GM23338 (cell line): ENCODE results near the gene OR52B6. TPM values are rescaled to one million over a fixed set of nuclear protein-coding genes. Genes with fewer than 3 reads are reported as not detected.

Experiments
- ATAC-seq: fragments of 200-7000 bp; cut with Tn5 transposase; 3 replicates; pipeline ENCODE4 v1.9.1; 2020
- DNase-seq: peaks from one replicate; pipeline ENCODE4 v3.0.0-alpha.2; 2015; ENCODE audit warnings: low spot score
- H2AFZ ChIP-seq: fragments of 200-600 bp; sonication (generic); 2 replicates; pipeline ENCODE4 v1.8.0; 2016; ENCODE audit warnings: antibody characterized with exemption, mild to moderate bottlenecking, moderate library complexity
- H3F3A ChIP-seq: fragments of 200-600 bp; sonication (generic); replicated peaks from 2 replicates; pipeline ENCODE4 v1.8.0; 2017; ENCODE audit warnings: antibody characterized with exemption, mixed run types, low read depth
- H3K27ac ChIP-seq: fragments of 200-600 bp; sonication (generic); 2 replicates; pipeline ENCODE4 v1.6.1; 2016; ENCODE audit warnings: low read depth
- H3K27me3 ChIP-seq: fragments of 200-600 bp; sonication (generic); 2 replicates; pipeline ENCODE4 v1.8.0; 2016; ENCODE audit warnings: mild to moderate bottlenecking, mixed run types, moderate library complexity; ENCODE audit not compliant: insufficient read depth
- H3K36me3 ChIP-seq: fragments of 200-600 bp; sonication (generic); 2 replicates; pipeline ENCODE4 v1.8.0; 2016; ENCODE audit warnings: mild to moderate bottlenecking; ENCODE audit not compliant: insufficient read depth
- H3K4me1 ChIP-seq: fragments of 200-600 bp; sonication (generic); 2 replicates; pipeline ENCODE4 v1.8.0; 2016; ENCODE audit warnings: mild to moderate bottlenecking, moderate library complexity; ENCODE audit not compliant: insufficient read depth
- H3K4me2 ChIP-seq: fragments of 200-600 bp; sonication (generic); 2 replicates; pipeline ENCODE4 v1.7.1; 2017; ENCODE audit warnings: mixed run types
- H3K4me3 ChIP-seq: fragments of 200-600 bp; sonication (generic); 2 replicates; pipeline ENCODE4 v1.6.1; 2016; ENCODE audit warnings: mixed run types
- H3K79me2 ChIP-seq: fragments of 200-600 bp; sonication (generic); replicated peaks from 2 replicates; pipeline ENCODE4 v1.8.0; 2017; ENCODE audit warnings: mild to moderate bottlenecking; ENCODE audit not compliant: insufficient read depth
- H3K9me2 ChIP-seq: fragments of 200-600 bp; sonication (generic); 2 replicates; pipeline ENCODE4 v1.8.0; 2017; ENCODE audit not compliant: insufficient read depth
- H4K20me1 ChIP-seq: fragments of 200-600 bp; sonication (generic); replicated peaks from 2 replicates; pipeline ENCODE4 v1.8.0; 2017; ENCODE audit warnings: mild to moderate bottlenecking; ENCODE audit not compliant: insufficient read depth
- H3K27ac Mint-ChIP-seq: 2 replicates; pipeline ENCODE4 v1.8.0; 2020; ENCODE audit warnings: inconsistent platforms, mild to moderate bottlenecking, moderate library complexity, mixed read lengths
- H3K27me3 Mint-ChIP-seq: 3 replicates; pipeline ENCODE4 v1.8.0; 2022; ENCODE audit warnings: low read depth, mild to moderate bottlenecking, moderate library complexity, mixed read lengths, inconsistent platforms; ENCODE audit not compliant: insufficient read depth, poor library complexity
- H3K36me3 Mint-ChIP-seq: 3 replicates; pipeline ENCODE4 v1.8.0; 2021; ENCODE audit warnings: low read depth, mild to moderate bottlenecking, inconsistent platforms, moderate library complexity, mixed read lengths
- H3K4me1 Mint-ChIP-seq: 3 replicates; pipeline ENCODE4 v1.8.0; 2020; ENCODE audit warnings: mild to moderate bottlenecking, inconsistent platforms, mixed read lengths
- H3K4me3 Mint-ChIP-seq: 3 replicates; pipeline ENCODE4 v1.8.0; 2021; ENCODE audit warnings: moderate library complexity, mild to moderate bottlenecking, inconsistent platforms, mixed read lengths
- H3K9me3 Mint-ChIP-seq: 3 replicates; pipeline ENCODE4 v1.8.0; 2020; ENCODE audit warnings: moderate library complexity, mild to moderate bottlenecking, inconsistent platforms, mixed read lengths
- ETS1 ChIP-seq: IDR thresholded peaks from 2 replicates; pipeline ENCODE4 v1.6.1; 2016; ENCODE audit warnings: antibody characterized with exemption
- EZH2 ChIP-seq: fragments of 200-600 bp; sonication (generic); IDR thresholded peaks from one replicate; pipeline ENCODE4 v1.8.0; 2017; ENCODE audit warnings: antibody characterized with exemption, mild to moderate bottlenecking, low read depth; ENCODE audit not compliant: unreplicated experiment
- JUNB ChIP-seq: IDR thresholded peaks from one replicate; pipeline ENCODE4 v1.6.1; 2016; ENCODE audit warnings: antibody characterized with exemption; ENCODE audit not compliant: unreplicated experiment
- polyA plus RNA-seq: library from polyadenylated mRNA; unstranded; fragments of >200 nt; fragmentation: Nextera tagmentation; extraction: Ambion mirVana; gene quantifications from 2 replicates; pipeline ENCODE4 v1.2.1, GENCODE V29; 2016
- total RNA-seq: library from RNA; depleted of rRNA; stranded (reverse); fragments of >200 nt; shearing (Covaris generic); gene quantifications from 2 replicates; pipeline ENCODE4 v1.2.3, GENCODE V29; 2014
- TF ChIP-seq, protein P1 (sequence below): fragments of 250-450 bp; sonication (Bioruptor Pico); IDR thresholded peaks from 2 replicates; pipeline ENCODE4 v1.5.0; 2020; ENCODE audit warnings: mild to moderate bottlenecking, moderate library complexity
- TF ChIP-seq, protein P2 (sequence below), 2 experiments: fragments of 200-600 bp in 1 of 2; sonication (generic) in 1 of 2; conservative IDR thresholded peaks; 2 replicates each; pipeline versions ENCODE4 v1.5.1 to v1.6.1; 2016 to 2017; ENCODE audit warnings: antibody characterized with exemption in 2 of 2, low read depth in 2 of 2, mild to moderate bottlenecking in 2 of 2, moderate library complexity in 1 of 2

Gene OR52B6
- total and polyA plus RNA-seq, 2 experiments from 2014 or later = not detected

DNA sequence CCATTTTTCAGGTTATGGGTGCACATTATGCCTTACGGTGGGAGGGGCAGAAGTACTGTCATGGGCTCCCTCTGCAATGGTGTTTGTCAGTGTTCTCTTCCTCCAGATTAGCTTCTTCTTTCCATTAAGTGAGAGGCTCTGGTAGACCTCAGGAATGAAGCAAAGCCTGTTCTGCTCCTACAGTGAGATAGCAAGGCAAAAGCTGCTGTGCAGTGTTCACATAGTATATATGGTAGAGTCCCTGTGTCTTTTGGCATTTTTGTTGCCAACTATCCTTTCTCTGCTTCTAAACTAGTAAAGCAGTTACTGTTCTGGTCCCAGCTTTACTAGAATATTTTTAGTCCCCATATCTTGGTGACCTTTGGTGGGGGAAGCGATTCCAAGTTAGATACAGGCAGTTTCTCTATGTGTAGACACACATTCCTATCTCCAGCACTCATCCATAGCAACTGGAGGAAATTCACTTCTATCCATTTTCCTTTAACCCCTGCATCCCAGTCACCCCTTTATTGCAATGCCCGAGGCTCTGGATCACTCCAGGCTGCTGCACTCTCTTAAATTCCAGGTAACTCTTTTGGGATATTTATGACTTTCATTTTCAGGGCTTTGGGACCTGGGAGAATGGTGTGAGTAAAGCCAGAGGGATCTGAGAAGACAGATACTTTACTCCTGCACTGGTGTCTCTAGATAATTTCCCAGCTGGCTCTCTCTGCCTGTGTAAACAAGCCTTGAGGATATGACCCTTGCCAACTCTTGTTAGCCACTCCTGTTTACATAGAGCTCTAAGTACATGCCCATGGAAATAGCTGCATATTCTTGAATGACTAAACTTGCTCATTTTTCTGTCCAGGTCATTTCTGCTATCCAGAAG is 40.2 kb downstream of the OR52B6 start:
- TF ChIP-seq, protein P1, sequence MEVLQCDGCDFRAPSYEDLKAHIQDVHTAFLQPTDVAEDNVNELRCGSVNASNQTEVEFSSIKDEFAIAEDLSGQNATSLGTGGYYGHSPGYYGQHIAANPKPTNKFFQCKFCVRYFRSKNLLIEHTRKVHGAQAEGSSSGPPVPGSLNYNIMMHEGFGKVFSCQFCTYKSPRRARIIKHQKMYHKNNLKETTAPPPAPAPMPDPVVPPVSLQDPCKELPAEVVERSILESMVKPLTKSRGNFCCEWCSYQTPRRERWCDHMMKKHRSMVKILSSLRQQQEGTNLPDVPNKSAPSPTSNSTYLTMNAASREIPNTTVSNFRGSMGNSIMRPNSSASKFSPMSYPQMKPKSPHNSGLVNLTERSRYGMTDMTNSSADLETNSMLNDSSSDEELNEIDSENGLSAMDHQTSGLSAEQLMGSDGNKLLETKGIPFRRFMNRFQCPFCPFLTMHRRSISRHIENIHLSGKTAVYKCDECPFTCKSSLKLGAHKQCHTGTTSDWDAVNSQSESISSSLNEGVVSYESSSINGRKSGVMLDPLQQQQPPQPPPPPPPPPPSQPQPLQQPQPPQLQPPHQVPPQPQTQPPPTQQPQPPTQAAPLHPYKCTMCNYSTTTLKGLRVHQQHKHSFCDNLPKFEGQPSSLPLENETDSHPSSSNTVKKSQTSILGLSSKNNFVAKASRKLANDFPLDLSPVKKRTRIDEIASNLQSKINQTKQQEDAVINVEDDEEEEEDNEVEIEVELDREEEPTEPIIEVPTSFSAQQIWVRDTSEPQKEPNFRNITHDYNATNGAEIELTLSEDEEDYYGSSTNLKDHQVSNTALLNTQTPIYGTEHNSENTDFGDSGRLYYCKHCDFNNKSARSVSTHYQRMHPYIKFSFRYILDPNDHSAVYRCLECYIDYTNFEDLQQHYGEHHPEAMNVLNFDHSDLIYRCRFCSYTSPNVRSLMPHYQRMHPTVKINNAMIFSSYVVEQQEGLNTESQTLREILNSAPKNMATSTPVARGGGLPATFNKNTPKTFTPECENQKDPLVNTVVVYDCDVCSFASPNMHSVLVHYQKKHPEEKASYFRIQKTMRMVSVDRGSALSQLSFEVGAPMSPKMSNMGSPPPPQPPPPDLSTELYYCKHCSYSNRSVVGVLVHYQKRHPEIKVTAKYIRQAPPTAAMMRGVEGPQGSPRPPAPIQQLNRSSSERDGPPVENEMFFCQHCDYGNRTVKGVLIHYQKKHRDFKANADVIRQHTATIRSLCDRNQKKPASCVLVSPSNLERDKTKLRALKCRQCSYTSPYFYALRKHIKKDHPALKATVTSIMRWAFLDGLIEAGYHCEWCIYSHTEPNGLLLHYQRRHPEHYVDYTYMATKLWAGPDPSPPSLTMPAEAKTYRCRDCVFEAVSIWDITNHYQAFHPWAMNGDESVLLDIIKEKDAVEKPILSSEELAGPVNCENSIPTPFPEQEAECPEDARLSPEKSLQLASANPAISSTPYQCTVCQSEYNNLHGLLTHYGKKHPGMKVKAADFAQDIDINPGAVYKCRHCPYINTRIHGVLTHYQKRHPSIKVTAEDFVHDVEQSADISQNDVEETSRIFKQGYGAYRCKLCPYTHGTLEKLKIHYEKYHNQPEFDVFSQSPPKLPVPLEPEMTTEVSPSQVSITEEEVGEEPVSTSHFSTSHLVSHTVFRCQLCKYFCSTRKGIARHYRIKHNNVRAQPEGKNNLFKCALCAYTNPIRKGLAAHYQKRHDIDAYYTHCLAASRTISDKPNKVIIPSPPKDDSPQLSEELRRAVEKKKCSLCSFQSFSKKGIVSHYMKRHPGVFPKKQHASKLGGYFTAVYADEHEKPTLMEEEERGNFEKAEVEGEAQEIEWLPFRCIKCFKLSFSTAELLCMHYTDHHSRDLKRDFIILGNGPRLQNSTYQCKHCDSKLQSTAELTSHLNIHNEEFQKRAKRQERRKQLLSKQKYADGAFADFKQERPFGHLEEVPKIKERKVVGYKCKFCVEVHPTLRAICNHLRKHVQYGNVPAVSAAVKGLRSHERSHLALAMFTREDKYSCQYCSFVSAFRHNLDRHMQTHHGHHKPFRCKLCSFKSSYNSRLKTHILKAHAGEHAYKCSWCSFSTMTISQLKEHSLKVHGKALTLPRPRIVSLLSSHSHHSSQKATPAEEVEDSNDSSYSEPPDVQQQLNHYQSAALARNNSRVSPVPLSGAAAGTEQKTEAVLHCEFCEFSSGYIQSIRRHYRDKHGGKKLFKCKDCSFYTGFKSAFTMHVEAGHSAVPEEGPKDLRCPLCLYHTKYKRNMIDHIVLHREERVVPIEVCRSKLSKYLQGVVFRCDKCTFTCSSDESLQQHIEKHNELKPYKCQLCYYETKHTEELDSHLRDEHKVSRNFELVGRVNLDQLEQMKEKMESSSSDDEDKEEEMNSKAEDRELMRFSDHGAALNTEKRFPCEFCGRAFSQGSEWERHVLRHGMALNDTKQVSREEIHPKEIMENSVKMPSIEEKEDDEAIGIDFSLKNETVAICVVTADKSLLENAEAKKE (CRISPR knock-in tag) = no peak
- TF ChIP-seq JUNB = no peak
- DNase-seq (no peak), ATAC-seq (no peak)
- Histone ChIP-seq H3K27ac (no peak overlapping the region), H4K20me1 (no peaks in the 10 kb centered on the region), H3K9me2 (no peaks in the 10 kb centered on the region), H3K4me3 (no peak overlapping the region), H3K27me3 (no peaks in the 10 kb centered on the region), H3K4me2 (peak overlapping the region; percentile 24; the same call in 1 of the 2 replicates), H3F3A (no peaks in the 10 kb centered on the region), H3K36me3 (no peaks in the 10 kb centered on the region), H2AFZ (no peak overlapping the region), H3K79me2 (no peaks in the 10 kb centered on the region), H3K4me1 (peaks cover 19% of the 10 kb centered on the region)
- no peak overlapping the region for H3K4me3 Mint-ChIP-seq
- no peaks in the 10 kb centered on the region for H3K9me3 Mint-ChIP-seq
- no peak overlapping the region for H3K27ac Mint-ChIP-seq
- H3K27me3 Mint-ChIP-seq = no peaks in the 10 kb centered on the region
- H3K4me1 Mint-ChIP-seq = peaks cover 35% of the 10 kb centered on the region
- H3K36me3 Mint-ChIP-seq = no peaks in the 10 kb centered on the region

DNA sequence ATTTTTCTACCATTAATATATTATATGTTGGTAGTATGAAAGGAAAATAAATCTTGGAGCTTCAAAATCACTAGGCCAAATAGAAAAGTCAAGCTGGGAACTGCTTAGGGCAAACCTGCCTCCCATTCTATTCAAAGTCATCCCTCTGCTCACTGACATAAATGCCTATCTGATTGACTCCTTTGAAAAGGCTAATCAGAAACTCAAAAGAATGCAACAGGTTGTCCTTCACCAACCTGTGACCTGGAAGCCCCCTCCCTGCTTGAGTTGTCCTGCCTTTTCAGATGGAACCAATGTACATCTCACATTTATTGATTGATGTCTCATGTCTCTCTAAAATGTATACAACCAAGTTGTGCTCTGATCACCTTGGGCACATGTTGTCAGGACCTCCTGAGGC is 40.9 kb downstream of the OR52B6 start:
- no peak overlapping the region for H3K4me3 ChIP-seq
- DNase-seq (no peak), ATAC-seq (no peak)
- Mint-ChIP-seq H3K27ac (no peak overlapping the region), H3K36me3 (no peaks in the 10 kb centered on the region), H3K27me3 (no peaks in the 10 kb centered on the region), H3K4me3 (no peak overlapping the region), H3K9me3 (no peaks in the 10 kb centered on the region), H3K4me1 (peaks cover 35% of the 10 kb centered on the region)
- no peaks in the 10 kb centered on the region for H4K20me1 ChIP-seq
- peaks cover 19% of the 10 kb centered on the region for H3K4me1 ChIP-seq
- no peak overlapping the region for H2AFZ ChIP-seq
- H3K36me3 ChIP-seq = no peaks in the 10 kb centered on the region
- H3F3A ChIP-seq = no peaks in the 10 kb centered on the region
- H3K27me3 ChIP-seq = no peaks in the 10 kb centered on the region
- no peak overlapping the region for H3K27ac ChIP-seq
- H3K4me2 ChIP-seq = peak overlapping the region; percentile 24; the same call in 1 of the 2 replicates
- H3K9me2 ChIP-seq = no peaks in the 10 kb centered on the region; the same call in 1 of the 2 replicates
- no peaks in the 10 kb centered on the region for H3K79me2 ChIP-seq
- TF ChIP-seq ETS1 (no peak), JUNB (no peak), EZH2 (no peak)
- TF ChIP-seq, protein P2, sequence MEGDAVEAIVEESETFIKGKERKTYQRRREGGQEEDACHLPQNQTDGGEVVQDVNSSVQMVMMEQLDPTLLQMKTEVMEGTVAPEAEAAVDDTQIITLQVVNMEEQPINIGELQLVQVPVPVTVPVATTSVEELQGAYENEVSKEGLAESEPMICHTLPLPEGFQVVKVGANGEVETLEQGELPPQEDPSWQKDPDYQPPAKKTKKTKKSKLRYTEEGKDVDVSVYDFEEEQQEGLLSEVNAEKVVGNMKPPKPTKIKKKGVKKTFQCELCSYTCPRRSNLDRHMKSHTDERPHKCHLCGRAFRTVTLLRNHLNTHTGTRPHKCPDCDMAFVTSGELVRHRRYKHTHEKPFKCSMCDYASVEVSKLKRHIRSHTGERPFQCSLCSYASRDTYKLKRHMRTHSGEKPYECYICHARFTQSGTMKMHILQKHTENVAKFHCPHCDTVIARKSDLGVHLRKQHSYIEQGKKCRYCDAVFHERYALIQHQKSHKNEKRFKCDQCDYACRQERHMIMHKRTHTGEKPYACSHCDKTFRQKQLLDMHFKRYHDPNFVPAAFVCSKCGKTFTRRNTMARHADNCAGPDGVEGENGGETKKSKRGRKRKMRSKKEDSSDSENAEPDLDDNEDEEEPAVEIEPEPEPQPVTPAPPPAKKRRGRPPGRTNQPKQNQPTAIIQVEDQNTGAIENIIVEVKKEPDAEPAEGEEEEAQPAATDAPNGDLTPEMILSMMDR (conservative IDR thresholded peaks at IDR 0.05; ENCODE audit: low read depth in 2 of 2) = no peak
